GOT3 (cell line): ENCODE data around the gene ATAT1.
A peak's percentile ranks its signal among the peaks of the same experiment; 100 is the strongest.
"Not testable (repeated sequence)": the region's sequence is repeated elsewhere in the genome, so short reads cannot be mapped to it uniquely, and the experiment has no call there.

Source experiments
- DNase-seq: peaks from one replicate; lab custom pipeline; 2025; ENCODE audit warnings: mixed read lengths; lab: John Stamatoyannopoulos, UW

The ATAT1 gene

DNA sequence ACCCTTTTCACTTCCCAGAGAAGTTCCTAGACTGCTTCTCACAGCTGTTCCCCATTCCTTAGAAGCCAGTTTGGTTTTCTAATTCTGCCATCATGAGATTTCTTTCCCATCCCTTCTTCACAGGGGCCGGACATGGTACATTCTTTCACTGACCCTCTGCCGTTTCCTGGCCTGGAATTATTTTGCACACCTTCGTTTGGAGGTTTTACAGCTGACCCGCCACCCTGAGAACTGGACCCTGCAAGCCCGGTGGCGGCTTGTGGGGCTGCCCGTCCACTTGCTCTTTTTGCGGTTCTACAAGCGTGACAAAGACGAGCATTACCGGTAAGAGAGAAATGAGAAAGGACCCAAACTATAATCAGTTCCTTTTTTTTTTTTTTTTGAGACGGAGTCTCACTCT is 24.5 kb downstream of the ATAT1 start:
- no peak for DNase-seq

DNA sequence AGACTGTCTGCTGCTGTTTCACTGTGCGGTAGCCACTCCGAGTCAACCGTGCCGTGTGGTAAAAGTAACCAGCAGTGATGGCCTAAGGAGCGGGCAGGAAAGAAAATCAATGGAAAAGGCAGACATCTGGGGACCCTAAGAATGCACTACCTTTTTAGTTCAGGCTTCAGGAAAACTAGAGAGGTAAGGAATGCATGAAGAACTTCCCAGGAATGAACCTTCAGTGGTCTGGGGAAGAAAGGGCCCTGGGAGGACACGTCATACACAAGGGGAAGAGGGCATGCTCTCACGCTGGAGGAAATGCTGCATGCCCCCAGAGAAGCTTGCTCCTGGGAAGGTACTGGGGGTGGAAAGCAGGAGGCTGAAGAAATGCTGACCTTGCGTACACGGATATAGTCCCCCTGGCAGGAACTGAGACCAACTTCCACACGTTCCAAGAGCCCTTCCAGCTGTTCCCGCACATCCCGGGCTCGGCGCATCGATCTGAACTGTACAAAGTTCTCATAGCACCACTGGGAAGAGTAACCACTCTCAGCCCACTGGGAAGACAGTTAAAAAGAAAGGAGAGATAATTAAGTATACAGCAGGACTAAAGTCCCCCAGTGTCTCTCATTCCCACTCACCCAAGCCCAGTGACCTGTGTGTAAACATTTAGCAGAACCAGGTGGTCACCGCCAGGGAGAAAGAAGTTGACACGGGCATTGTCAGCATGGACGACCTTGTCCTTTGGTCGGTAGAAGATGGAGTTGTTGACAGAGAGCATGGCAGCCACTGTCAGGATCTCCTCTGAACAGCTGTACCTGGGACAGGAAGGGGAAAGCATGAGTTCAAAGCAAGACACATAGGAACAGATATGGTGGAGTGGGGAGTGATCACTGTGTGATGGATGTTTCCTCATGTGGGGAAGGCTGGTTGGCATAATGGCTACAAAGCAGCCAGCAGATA is 28.4 kb downstream of the ATAT1 start:
- DNase-seq: no peak

DNA sequence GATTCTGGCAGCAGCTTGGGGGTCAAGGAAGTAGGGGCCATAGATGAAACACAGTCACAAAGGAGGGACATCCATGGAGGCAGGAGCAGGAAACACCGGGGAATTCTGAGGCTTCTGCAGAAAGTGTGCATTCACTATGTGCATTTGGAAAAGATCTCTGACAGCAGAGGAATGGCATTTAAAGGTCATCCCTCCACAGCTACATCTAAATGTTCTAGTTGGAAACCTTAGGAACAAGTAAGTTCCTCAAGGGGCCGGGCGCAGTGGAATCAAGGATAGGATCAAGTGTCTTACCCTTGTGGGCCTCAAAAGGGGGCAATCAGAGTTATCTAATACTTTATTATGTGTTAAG is 29.0 kb downstream of the ATAT1 start:
- DNase-seq: no peak

DNA sequence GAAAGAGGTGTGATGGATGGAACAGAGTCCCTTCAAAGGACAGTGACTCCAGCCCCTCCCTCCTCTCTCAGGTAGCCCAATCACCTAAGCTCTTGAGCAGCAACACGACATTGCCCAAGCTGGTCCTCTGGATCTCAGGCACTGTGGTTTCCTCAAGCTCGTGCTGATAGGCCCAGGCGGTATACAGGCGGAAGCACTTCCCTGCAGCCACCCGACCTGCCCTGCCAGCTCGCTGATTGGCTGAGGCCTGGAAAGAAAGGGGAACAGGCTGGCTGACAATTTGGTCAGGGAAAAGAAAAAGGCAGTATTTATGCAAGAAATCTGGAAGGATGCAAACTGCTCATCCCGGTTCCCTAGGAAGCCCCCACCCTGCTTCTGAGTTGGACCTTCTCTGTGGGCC is 29.8 kb downstream of the ATAT1 start:
- DNase-seq: no peak

DNA sequence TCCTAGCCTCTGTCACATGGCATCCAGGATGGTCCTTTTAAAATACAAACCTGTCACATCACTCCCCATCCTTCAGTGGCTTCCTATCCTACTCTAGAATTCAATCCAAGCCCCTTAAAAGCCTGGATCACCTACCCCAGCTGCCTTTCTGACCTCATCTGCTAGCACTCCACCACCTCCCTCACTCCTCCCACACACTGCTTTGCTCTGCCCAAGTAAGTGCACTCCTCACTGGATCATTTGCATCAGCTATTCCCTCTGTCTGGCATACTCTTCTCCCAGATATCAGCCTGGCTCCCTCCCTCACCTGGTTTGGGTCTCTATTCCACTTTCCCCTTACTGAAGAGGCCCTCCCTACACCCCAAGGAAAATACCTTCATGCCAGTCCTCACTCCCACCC is 30.8 kb downstream of the ATAT1 start:
- no peak for DNase-seq

DNA sequence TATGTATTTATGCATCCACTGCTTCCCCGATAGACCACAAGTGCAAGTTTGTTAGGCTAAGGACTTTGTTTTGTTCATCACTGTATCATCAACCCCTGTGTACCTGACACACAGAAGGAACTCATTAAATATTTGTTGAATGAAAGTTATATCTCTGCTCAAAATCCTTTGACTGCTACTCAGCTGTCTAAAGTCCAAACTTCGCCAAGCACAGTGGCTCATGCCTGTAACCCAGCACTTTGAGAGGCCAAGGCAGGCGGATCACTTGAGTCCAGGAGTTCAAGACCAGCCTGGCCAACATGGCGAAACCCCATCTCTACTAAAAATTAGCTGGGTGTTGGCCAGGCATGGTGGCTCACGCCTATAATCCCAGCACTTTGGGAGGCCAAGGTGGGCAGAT is 31.2 kb downstream of the ATAT1 start:
- DNase-seq: not testable (repeated sequence)

DNA sequence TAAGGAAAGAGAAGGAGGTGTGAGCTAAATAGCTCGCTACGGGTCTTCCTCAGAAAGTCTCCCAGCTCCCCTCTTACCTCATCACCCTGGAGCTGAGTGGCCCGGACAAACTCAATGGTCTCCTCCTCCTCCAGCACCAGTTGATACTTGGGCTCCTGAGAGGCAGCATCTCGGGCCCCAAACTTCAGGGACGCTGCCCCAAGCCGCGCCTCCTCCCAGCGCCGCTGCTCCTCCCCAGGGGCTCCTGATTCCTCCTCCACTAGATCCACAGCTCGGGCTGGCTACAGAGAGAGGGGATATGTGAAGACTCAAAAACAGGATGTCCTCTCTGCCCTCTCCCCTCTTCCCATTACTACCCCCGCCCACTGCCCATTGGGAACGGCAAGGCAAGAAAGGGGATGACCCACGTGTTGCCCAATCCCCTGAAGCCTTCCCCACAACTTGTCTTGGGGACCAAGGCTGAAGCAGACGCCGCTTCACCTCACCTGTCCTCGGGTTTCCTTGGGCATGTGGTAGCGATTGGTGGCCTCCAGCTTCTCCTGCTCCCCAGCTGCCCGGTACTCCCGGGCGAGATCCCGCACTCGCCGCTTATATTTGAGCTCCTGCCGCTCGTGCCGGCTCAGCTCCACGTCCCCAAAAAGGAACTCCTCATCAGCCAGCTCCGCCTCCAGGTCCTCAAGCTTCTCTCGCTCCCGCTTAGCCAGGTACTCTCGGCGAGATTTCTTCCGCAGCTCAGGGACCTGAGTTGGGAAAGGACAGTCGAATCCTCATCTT is 38.5 kb downstream of the ATAT1 start:
- DNase-seq: no peak

DNA sequence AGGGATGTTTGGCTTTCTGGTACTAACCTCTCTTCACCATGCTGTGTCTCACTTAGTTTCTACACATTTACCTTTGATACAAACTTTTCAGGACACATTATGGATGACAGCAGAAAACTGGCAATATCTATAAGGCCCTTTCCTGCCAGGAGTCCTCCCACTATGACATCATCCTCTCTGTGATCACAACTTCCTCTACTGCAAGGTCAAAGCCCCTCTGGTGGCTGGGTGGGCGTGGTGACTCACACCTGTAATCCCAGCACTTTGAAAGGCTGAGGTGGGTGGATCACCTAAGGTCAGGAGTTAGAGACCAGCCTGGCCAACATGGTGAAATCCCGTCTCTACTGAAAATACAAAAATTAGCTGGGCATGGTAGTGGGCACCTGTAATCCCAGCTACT is 39.6 kb downstream of the ATAT1 start:
- DNase-seq: not testable (repeated sequence)

DNA sequence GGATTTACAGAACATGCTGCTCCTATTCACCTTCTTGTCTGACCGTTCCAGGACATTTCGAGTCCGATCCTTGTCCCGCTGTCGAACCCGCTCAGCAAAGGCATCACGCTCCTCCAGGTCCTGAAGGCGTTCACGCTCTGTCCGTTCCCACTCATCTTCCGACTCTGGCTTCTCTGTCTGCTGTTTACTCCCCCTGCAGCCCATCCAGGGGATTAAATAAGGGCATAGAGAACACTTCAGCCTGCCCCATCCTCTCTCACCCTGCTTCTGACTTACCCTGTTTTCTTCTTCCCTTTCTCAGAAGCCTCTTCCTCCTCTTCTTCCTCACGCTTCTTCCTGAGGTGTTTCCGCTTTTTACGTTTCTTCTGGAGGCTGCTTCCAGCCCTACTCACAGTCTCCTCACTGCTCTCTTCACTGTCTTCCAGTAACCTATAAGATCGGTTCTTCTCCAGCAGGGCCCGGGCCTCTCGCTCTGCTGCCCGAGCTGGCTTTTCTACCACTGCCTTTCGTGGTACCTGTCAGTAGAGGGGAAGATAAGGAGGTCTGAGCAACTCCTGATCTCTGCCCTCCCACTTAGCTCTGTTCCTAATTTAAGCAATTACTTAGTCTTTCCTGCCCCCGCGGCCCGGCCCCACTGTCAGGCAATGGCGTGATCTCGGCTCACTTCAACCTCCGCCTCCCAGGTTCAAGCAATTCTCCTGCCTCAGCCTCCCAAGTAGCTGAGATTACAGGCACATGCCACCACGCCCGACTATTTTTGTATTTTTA is 44.3 kb downstream of the ATAT1 start:
- DNase-seq: no peak

DNA sequence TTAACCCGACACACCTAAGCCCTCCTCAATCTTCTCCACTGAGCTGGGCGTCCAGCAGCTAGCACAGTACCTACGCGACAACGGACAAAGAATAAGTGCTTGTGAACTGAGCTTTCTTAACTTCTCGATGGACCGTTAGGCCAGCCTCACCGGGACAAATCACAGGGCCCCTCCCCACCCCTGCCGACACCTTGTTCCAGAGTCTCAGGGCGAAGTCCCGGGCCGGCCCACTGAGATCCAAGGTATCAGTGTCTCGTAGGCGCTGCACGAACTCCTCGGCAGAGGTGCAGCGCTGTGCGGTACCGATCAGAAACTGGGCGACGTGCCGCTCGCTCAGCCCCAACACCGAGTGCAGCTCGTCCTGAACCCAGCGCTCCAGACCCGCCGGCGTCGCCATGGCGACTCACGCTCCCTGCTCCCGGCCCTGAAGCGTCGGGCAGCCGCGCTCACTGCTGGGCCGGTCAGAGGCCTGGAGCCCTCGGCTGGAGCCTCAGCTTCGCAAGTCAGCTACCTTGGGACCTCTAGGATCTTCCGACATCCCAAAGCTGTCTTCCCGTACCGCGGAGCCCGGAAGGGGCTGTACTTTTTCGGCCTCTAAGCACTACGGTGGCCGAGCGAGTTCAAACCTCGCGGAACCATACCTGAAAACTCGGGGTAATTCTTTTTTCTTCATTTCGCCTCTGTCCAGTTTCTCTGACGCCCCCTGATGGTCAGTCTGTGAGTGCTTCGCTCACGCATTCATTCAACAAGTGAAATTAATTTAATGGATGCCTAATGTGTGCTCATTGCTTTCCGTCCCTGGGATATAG is 46.0 kb downstream of the ATAT1 start, which contains the start of gene DHX16:
Gene DHX16, minus strand, starts transcription at position 562 of the 809 bp plus-strand sequence. Its CDS starts 165 bp downstream, at position 397.
- peak; percentile 71 for DNase-seq

DNA sequence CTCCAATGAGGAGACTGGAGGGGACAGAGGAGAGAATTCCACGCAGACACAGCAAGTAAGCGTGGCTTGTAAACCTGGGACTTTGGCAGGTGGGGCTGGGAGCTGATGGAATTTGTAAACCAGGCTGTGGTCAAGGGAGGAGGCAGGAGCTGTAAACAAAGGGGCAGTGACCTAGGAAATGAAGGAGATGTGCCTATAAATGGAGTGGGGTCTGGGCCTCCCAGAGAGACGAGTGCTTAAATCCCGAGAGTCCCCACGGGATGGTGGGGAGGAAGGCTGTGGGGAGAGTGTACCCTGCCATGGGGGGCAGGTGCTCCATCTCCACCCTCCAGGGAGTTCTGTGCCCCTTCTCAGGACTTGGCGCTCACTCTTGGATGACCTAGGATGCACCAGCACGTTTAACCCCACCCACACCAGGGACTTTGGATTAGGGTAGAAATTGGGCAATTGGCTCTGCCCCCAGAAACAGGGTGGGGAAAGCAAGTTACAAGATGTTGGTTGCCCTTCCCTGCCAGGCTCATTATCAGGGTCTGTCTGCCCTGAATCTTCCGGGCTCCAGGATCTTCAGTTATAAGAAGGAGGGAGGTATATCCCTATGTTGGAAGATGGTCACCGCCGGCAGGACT is 50.1 kb downstream of the ATAT1 start:
- no peak for DNase-seq

DNA sequence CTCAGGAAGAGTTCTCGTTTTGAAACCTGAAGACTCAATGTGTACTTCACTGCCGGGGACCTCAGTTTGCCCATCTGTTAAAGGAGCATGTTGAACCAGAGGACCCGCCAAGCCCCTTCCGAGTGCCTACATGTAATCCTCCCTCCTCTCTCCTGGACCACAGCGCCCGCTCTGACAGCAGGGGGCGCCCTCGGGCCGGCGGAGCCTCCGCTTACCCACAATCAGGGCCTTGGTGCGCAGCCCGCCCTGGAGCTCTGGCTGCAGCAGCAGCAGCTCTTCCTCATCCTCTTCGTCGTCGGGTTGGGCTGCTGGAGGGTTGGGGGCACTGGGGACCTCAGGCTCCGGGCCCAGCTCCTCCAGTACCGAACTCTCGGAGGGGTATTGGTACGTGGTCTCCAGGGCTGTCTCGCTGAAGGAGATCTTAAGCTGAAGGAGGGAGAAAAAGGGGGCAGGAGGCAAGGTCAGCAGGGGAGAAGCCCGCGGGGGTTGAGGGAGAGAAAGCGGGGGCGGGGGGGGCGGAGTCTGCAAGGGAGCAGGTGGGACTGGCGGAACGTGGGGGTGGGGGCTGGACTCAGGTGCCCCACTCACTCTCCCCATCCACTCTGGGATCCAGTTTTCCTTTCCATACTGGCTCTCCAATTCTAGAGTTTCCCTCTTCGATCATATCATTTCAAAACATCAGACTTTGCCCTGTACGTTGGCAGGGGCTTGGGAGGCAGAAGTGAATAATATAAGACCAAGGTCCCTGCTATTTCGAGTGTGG is 52.5 kb downstream of the ATAT1 start:
- no peak for DNase-seq

DNA sequence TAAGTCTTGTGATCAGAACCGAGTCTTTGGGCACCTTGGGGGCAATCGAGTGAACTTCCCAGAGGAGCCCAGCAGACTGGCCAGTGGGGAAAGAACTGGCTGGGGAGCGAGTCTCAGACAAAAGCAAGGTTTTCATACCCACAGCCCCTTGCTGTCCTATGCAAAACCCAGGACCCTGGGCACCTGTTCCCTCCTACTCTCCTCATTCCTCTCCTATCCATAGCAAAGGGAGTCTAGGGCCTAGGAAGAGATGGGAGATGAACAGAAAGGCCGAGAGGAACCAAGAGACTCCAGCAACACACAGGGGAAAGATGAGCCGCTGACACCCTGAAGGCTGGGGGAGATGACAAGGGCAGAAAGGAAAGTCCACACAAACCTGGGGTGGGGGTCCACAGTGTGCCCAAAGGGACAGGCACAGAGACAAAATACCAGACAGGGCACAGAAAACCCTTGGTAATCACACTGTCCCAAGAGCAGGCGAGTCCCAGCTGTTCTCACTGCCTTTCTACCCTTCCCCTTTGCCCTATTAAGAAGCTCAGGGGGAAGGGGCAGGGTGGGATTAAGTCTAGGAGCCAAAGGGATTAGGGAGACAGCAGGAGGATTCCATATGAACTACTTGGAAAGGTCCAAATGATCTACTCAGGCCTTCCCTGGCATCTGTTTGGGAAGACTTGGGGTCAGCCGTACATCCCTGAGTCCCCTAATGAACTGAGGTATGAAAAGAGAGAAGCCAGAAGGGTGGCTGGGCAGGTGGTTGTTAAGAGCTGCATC is 53.3 kb downstream of the ATAT1 start:
- no peak for DNase-seq

DNA sequence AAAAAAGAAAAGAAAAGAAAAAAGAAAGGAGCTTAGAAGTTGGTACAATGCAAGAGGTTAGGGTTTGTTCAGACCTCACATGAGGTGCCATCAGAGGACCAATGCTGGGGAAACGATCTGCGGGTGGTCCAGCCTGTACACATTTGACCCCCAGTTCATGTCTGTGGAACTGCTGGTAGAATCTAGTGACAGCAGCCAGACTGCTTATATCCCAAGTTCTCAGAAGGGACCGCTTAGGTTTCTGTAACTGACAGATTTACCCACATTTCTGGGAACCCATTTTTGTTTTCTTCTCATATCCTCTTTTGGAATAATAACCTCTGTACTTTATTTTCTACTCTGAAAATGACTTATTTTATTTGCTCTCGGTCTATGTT is 55.1 kb downstream of the ATAT1 start:
- no peak for DNase-seq

DNA sequence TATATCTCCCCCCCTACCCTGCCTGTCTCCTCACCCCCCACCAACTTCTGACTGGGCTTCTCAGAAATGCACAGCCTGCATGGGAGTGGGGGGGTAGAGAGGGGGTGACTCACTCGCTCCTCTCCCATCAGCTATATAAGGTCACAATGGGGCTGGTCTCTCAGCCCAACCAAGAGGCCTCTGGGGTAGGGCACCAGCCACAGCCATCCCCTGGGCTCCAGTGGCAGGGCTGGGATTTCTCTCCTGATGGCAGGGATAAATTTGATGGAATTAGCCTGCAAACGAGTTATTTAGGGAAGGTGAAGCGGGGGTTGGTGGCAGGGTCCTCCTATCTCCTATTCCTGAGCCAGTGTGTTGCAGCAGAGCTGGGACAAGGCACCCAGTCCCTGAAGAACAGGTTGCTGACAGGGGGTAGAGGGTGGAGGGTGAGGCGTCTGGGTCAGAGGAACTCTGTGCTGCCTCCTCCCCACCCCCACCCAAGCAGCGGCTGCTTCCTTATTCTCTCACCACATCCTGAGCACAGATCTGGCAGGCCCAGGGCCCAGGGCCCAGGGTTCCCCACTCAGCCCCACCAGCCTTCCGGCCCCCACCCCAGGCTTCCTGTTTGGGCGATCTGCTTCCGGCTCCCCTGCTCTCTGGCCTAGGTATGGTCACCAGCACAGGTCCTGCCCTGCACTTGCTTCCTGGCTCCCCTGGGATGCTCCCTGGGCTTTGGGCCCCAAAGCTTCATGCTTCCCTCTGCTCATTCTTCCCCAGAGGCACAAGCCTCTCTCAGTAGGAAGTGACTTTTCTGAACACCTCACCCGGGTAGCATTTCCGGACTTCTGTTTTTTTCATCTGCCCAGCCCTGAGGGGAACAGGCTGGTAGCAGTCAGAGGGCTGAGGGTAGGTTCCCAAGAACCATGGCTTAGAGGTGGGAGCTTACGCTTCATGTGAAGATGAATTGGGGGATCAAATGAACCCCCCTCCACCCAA is 55.8 kb downstream of the ATAT1 start:
- DNase-seq: peak; percentile 23

DNA sequence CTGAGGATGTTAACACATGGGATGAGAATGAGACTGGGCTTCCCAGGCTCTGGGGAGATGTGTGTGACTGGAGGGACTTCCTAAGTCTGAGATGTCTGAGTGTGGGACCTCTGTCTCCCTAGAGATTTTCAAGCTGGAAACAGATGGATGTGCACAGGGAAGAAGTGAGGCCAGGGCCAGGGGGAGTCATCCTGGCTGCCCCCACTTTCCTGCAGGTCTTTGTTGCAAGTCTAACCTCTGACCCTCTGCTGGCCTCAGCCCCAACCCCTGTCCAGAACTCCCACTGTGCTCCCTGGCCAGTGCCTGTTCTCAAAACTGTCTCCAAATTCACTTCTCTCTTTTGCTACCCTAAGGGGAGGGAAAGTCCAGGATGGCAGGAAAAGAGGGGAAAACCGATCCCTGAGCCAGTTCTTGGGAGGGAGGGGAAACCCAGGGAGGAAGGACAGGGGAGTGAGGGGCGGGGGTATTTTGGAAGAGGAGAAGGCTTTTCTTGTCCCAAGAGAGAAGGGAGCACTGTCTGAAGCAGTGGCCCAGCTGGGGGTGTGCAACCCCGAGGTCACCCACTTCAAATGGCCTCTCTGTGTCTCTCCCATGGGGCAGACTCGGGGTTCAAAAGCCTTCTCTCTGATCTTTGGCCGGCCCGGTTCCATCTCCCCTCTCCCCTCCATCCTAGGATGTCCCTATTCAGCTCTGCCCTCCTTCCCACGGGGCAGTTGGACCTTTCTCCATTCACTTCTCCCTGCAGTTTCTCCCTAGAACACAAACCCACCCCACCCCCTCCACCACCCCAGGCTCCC is 56.7 kb downstream of the ATAT1 start:
- no peak for DNase-seq

DNA sequence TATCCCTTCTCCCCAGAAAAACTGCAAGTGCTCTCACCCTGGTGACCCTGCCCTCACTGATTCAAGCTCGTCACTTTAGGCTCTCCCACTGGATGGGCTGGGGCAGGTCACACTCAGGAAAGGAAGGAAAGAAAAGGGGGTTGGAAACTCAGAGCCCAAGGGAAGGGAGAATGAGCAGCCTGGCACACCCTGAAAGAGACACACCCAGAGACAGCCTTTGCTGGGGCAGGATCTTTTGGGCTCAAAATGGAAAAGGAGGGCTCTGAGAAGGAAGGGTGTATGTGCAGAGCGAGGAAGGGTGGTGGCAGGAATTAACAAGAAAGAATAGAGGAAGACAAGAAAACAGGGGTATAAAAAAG is 57.3 kb downstream of the ATAT1 start:
- DNase-seq: no peak
